Measurements from ENCODE around the gene NFIA.

NFIA gene

DNA sequence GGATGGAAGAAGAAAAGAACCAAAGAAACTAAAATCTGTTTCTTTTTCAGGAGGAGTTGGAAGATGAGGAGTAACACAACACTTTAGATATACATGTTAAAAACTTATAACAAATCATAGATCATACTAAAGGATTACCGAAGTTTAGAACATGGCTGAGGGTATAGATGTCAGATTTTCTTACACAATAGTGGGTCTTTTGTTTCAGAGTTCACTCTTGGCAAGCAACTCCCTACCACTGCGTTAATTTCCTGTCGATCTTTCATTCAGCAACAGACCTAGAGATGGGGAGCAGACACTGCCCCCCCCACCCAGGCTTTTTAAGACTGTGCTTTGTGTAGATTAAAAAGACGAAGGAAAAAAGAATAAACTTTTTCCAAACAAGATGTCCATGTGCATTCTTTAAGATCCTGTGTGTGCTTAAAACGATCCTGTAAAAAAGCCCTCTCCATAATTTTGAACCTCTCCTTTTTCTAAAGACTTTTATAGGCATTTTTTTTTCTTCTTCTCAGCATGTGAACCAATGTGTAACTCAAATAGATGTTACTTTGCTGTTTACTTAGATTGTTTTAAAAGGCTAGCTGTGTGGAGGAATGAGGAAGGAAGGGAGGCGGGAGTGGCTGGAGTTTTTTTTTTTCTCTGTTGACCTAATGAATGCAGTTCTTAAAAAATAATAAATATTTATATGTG is 50.4 kb downstream of the NFIA start:
- in situ Hi-C loops (cut with HindIII; ENCODE audit: low pct_unique_long_range_greater_than_20kb, low sequenced_read_pairs), result no loop called here
- DNase-seq (ENCODE audit: low read depth in 1 of 2, low spot score in 1 of 2), result peak in 1 of 2 experiments; percentile 58
- no peak for TF ChIP-seq JUND (IDR thresholded peaks at IDR 0.05; ENCODE audit: low read depth)

GRCh38 chr1:61133335-61134019 is 51.1 kb downstream of the NFIA start:
- DNase-seq (ENCODE audit: low read depth in 1 of 2, low spot score in 1 of 2), result peak in 1 of 2 experiments; percentile 55
- TF ChIP-seq JUND (IDR thresholded peaks at IDR 0.05; ENCODE audit: low read depth), result no peak
- in situ Hi-C loops (cut with HindIII; ENCODE audit: low pct_unique_long_range_greater_than_20kb, low sequenced_read_pairs), result no loop called here

GRCh38 chr1:61135291-61135690 is 52.9 kb downstream of the NFIA start:
- in situ Hi-C loops (cut with HindIII; ENCODE audit: low pct_unique_long_range_greater_than_20kb, low sequenced_read_pairs), result no loop called here
- no peak for DNase-seq (ENCODE audit: low read depth in 1 of 2, low spot score in 1 of 2)
- no peak for TF ChIP-seq JUND (IDR thresholded peaks at IDR 0.05; ENCODE audit: low read depth)

DNA sequence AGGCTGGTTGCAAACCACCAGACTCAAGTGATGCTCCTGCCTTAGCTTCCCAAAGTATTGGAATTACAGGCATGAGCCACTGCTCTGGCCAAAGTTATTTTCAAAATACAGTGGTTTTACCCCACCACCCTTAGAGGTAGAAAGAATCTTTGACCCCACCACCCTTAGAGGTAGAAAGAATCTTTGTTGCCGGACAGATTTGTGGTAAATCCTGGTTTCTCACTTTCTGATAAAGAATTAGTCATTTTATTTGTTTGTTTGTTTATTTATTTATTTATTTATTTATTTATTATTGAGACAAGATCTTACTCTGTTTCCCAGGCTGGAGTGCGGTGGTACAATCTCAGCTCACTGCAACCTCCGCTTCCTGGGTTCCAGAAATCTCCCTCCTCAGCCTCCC is 55.9 kb downstream of the NFIA start:
- in situ Hi-C loops (cut with HindIII; ENCODE audit: low pct_unique_long_range_greater_than_20kb, low sequenced_read_pairs), result no loop called here
- TF ChIP-seq JUND (IDR thresholded peaks at IDR 0.05; ENCODE audit: low read depth), result no peak
- no peak for DNase-seq (ENCODE audit: low read depth in 1 of 2, low spot score in 1 of 2)

DNA sequence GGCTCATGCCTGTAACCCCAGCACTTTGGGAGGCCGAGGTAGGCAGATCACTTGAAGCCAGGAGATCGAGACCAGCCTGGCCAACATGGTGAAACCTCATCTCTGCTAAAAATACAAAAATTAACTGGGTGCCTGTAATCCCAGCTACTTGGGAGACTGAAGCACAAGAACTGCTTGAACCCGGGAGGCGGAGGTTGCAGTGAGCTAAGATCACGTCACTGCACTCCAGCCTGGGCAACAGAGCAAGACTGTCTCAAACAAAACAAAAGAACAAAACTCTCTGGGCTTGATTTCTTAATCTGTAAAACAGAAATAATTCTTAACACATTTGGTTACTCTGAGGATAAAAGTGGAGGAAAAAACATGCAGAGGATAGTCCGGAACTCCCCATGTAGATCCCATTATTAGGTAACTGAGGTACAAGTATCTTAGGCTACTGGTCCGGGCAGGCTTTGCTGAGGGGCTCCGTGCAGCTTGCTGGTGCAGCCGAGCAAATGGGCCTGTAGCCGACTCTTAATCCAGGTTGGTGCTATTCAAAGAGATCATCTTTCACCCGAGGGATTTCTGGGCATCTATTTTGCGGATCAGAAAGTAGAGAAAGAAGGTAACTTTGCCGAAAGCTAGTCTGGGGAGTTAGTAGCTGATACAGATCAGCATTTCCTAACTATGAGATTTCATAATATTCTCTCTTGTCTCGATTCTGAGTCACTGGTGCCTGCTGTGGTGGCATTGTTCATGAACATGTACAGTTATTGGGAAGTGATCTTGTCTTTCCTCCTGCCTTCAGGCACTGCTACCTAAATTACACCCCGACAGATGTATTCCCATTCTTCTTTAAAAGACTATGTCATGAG is 56.8 kb downstream of the NFIA start:
- in situ Hi-C loops (cut with HindIII; ENCODE audit: low pct_unique_long_range_greater_than_20kb, low sequenced_read_pairs), result no loop called here
- peak in 1 of 2 experiments; percentile 77 for DNase-seq (ENCODE audit: low read depth in 1 of 2, low spot score in 1 of 2)
- TF ChIP-seq JUND (IDR thresholded peaks at IDR 0.05; ENCODE audit: low read depth), result peak; percentile 52; the same call in 1 of the 2 replicates

DNA sequence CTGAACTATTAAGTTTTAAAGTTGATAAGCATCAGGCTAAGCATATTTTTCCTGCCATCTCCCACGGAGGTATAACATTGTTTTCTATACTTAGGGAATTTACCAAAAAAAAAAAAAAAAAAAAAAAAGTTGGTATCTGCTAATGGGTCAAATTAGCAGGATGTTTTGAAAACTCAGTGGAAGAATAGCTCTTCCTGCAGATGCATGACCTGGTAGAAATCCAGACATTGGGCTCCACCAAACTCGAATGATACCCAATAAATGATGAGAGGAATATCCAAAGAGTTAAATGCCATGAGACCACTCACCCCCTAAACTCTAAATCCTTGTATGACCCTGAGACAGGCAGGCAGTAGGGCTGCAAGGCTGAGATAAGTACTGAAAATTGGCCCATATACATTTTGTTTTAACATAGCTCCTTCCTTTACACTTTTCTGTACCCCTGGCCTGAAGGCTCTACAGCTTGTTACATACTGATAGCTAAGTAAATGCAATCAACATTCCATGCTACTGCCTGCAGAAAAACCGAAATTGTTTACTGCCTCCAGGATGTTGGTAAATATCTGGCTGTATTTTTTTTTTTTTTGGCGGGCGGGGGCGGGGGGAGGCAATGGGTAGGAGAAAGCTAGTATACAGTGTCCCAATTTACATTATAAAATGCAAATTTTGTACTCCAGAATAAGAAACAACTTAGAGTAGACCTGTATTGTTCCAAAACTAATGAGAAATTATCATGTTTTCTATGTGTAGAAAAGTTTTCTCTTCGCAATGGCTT is 57.6 kb downstream of the NFIA start:
- TF ChIP-seq JUND (IDR thresholded peaks at IDR 0.05; ENCODE audit: low read depth), result no peak
- DNase-seq (ENCODE audit: low read depth in 1 of 2, low spot score in 1 of 2), result no peak
- in situ Hi-C loops (cut with HindIII; ENCODE audit: low pct_unique_long_range_greater_than_20kb, low sequenced_read_pairs), result no loop called here

GRCh38 chr1:61140778-61141177 is 58.4 kb downstream of the NFIA start:
- no peak for DNase-seq (ENCODE audit: low read depth in 1 of 2, low spot score in 1 of 2)
- in situ Hi-C loops (cut with HindIII; ENCODE audit: low pct_unique_long_range_greater_than_20kb, low sequenced_read_pairs), result no loop called here
- TF ChIP-seq JUND (IDR thresholded peaks at IDR 0.05; ENCODE audit: low read depth), result no peak

DNA sequence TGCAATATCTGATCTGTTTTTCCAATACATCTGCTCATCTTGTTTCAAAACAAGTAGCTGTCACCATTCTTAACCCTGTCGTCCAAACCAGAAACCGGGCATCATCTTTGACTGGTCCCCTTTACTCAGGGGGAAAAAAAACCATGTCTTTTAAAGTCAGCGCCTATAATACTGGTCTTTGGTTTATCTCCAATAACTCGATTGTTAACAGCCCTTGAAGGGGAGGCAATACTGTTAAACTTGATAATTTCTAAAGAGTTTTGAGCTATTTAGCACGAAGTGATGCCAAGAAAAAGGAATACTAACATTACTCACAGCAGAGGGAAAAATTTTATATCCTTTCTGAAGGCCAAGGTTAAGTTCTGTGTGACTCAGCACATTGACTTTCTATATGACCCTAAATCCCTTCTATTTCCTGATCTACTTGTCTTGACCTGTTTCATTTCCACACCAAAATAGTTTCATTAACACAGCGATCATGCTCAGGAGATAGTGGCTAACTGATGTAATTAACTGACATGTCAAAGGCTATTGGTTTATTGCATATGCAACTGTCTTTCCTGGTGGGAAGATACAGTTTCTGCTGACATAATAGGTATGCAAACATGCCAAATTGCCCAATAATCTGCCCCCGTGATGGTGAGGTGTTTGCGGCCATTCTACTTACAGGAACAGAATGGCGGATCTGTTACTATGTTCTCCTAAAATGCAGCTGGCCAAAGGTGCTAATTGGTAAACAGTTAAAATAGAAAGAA is 59.1 kb downstream of the NFIA start:
- TF ChIP-seq JUND (IDR thresholded peaks at IDR 0.05; ENCODE audit: low read depth), result peak; percentile 47; the same call in 1 of the 2 replicates
- in situ Hi-C loops (cut with HindIII; ENCODE audit: low pct_unique_long_range_greater_than_20kb, low sequenced_read_pairs), result no loop called here
- DNase-seq (ENCODE audit: low read depth in 1 of 2, low spot score in 1 of 2), result peak in 1 of 2 experiments; percentile 69

- DNase-seq (ENCODE audit: low read depth in 1 of 2, low spot score in 1 of 2), result no peak
- in situ Hi-C loops (cut with HindIII; ENCODE audit: low pct_unique_long_range_greater_than_20kb, low sequenced_read_pairs), result no loop called here
- no peak for TF ChIP-seq JUND (IDR thresholded peaks at IDR 0.05; ENCODE audit: low read depth)
Measured at GRCh38 chr1:61142043-61142440, 59.7 kb downstream of the NFIA start.

- TF ChIP-seq JUND (IDR thresholded peaks at IDR 0.05; ENCODE audit: low read depth), result 0 out of 2 replicates have a peak, but pooled peaks have one; percentile 13
- DNase-seq (ENCODE audit: low read depth in 1 of 2, low spot score in 1 of 2), result peak in 1 of 2 experiments; percentile 77
- in situ Hi-C loops (cut with HindIII; ENCODE audit: low pct_unique_long_range_greater_than_20kb, low sequenced_read_pairs), result no loop called here
Measured at GRCh38 chr1:61142726-61143500, 60.6 kb downstream of the NFIA start.

All from T47D (cell line).